Gastrocnemius medialis (tissue), 4 donors: Measurements from ENCODE around the gene ATP9B. TPM values are rescaled to one million over a fixed set of nuclear protein-coding genes. Genes with fewer than 3 reads are reported as not detected.

Experiments used
- ATAC-seq, 2 donors: fragments of 150-250 bp; one replicate each; pipeline ENCODE4 v1.9.1; 2016
- DNase-seq, 2 donors: peaks; one replicate each; pipeline ENCODE4 v3.0.0-alpha.2; 2019
- H3K27ac ChIP-seq, 4 donors: fragments of 200-600 bp; sonication (generic); 1 replicate in 1 of 4; 2 replicates in 3 of 4; pipeline ENCODE4 v1.5.1; 2016 to 2018; ENCODE audit warnings: mild to moderate bottlenecking in 2 of 4, moderate library complexity in 1 of 4
- H3K27me3 ChIP-seq, 3 donors: fragments of 200-600 bp; sonication (generic) in 2 of 3; 1 replicate in 1 of 3; 2 replicates in 2 of 3; pipeline versions ENCODE4 v1.5.1 to v1.6.0; 2016 to 2019; ENCODE audit warnings: mild to moderate bottlenecking in 1 of 3, moderate library complexity in 1 of 3
- H3K36me3 ChIP-seq, 2 donors: fragments of 200-600 bp; sonication (generic) in 1 of 2; one replicate each; pipeline ENCODE4 v1.5.1; 2017 to 2018
- H3K4me1 ChIP-seq, 2 donors: fragments of 200-600 bp; sonication (generic) in 1 of 2; one replicate each; pipeline ENCODE4 v1.5.1; 2016 to 2017; ENCODE audit warnings: mild to moderate bottlenecking in 2 of 2
- H3K4me3 ChIP-seq, 4 donors: fragments of 200-600 bp; sonication (generic) in 3 of 4; 1 replicate in 1 of 4; 2 replicates in 3 of 4; pipeline ENCODE4 v1.5.1; 2016 to 2019; ENCODE audit warnings: mild to moderate bottlenecking in 2 of 4
- H3K9me3 ChIP-seq, 3 donors: fragments of 200-600 bp; sonication (generic) in 2 of 3; 1 replicate in 1 of 3; 2 replicates in 2 of 3; pipeline ENCODE4 v1.5.1; 2016 to 2019
- CTCF ChIP-seq, 5 experiments: fragments of 450-650 bp in 3 of 5; fragments of 200-600 bp in 2 of 5; sonication (generic) in 2 of 5; IDR thresholded peaks in 4 of 5; conservative IDR thresholded peaks in 1 of 5; 1 replicate in 4 of 5; 2 replicates in 1 of 5; pipeline ENCODE4 v1.5.1; 2016 to 2019; ENCODE audit warnings: antibody characterized with exemption in 5 of 5, mild to moderate bottlenecking in 3 of 5, moderate library complexity in 3 of 5
- POLR2A ChIP-seq, 2 donors: fragments of 450-650 bp; IDR thresholded peaks; one replicate each; pipeline ENCODE4 v1.6.1; 2017; ENCODE audit warnings: antibody characterized with exemption in 2 of 2, mild to moderate bottlenecking in 2 of 2, moderate library complexity in 2 of 2
- in situ Hi-C, 4 donors: fragments of 200-750 bp; cut with MboI; loops; one replicate each; pipeline versions ENCODE4 v1.15.0 to v1.8.0; 2017; ENCODE audit warnings: low sequenced_read_pairs in 4 of 4
- intact Hi-C: fragments of 100-400 bp; cut with DNase I; formaldehyde crosslinking; loops from one replicate; pipeline ENCODE4 v1.15.1; 2023; ENCODE audit warnings: low total_unique reads
- total RNA-seq, 4 donors: library from RNA; depleted of rRNA; stranded (reverse); fragments of >200 nt; gene quantifications; one replicate each; pipeline versions ENCODE4 v1.1.0 to v1.2.3, GENCODE V29; 2016

The ATP9B gene
- total RNA-seq, 4 donors from 2014 or later = 9.9 to 33.6 (median 18.6) TPM

GRCh38 chr18:79318142-79318673 lies 249.0 kb downstream of the ATP9B start:
- H3K4me3 ChIP-seq = no peak overlapping the region
- DNase-seq (no peak), ATAC-seq (no peak)
- TF ChIP-seq POLR2A (IDR thresholded peaks at IDR 0.05) = no peak
- TF ChIP-seq CTCF (IDR thresholded peaks at IDR 0.05 in 4 of 5, conservative IDR thresholded peaks at IDR 0.05 in 1 of 5) = no peak
- no peaks in the 10 kb centered on the region for H3K36me3 ChIP-seq
- no peaks in the 10 kb centered on the region for H3K27me3 ChIP-seq
- H3K27ac ChIP-seq = no peak overlapping the region
- in situ Hi-C loops = no loop called here
- no peaks in the 10 kb centered on the region for H3K4me1 ChIP-seq
- intact Hi-C loops = no loop called here
- H3K9me3 ChIP-seq = no peaks in the 10 kb centered on the region

GRCh38 chr18:79320216-79320850 lies 251.1 kb downstream of the ATP9B start:
- Histone ChIP-seq H3K27me3 (no peaks in the 10 kb centered on the region), H3K27ac (no peak overlapping the region), H3K9me3 (no peaks in the 10 kb centered on the region), H3K36me3 (no peaks in the 10 kb centered on the region), H3K4me1 (no peaks in the 10 kb centered on the region), H3K4me3 (no peak overlapping the region)
- no peak for DNase-seq
- intact Hi-C loops = no loop called here
- TF ChIP-seq CTCF (IDR thresholded peaks at IDR 0.05 in 4 of 5, conservative IDR thresholded peaks at IDR 0.05 in 1 of 5) (no peak), POLR2A (IDR thresholded peaks at IDR 0.05) (no peak)
- no peak for ATAC-seq
- in situ Hi-C loops = no loop called here

GRCh38 chr18:79321625-79322405 lies 252.6 kb downstream of the ATP9B start:
- TF ChIP-seq CTCF (IDR thresholded peaks at IDR 0.05 in 4 of 5, conservative IDR thresholded peaks at IDR 0.05 in 1 of 5) (no peak), POLR2A (IDR thresholded peaks at IDR 0.05) (no peak)
- in situ Hi-C loops = no loop called here
- no peaks in the 10 kb centered on the region for H3K9me3 ChIP-seq
- intact Hi-C loops = no loop called here
- DNase-seq (no peak), ATAC-seq (no peak)
- H3K4me1 ChIP-seq = no peaks in the 10 kb centered on the region
- H3K4me3 ChIP-seq = no peak overlapping the region
- H3K36me3 ChIP-seq = no peaks in the 10 kb centered on the region
- no peak overlapping the region for H3K27ac ChIP-seq
- no peaks in the 10 kb centered on the region for H3K27me3 ChIP-seq

GRCh38 chr18:79322441-79322840 lies 253.2 kb downstream of the ATP9B start:
- DNase-seq = no peak
- H3K36me3 ChIP-seq = no peaks in the 10 kb centered on the region
- H3K27me3 ChIP-seq = no peaks in the 10 kb centered on the region
- TF ChIP-seq POLR2A (IDR thresholded peaks at IDR 0.05) (no peak), CTCF (IDR thresholded peaks at IDR 0.05 in 4 of 5, conservative IDR thresholded peaks at IDR 0.05 in 1 of 5) (no peak)
- ATAC-seq = no peak
- H3K4me3 ChIP-seq = no peak overlapping the region
- in situ Hi-C loops (no loop called here), intact Hi-C loops (no loop called here)
- no peaks in the 10 kb centered on the region for H3K4me1 ChIP-seq
- no peak overlapping the region for H3K27ac ChIP-seq
- H3K9me3 ChIP-seq = no peaks in the 10 kb centered on the region
